GM20000 (cell line): ENCODE results near the gene LBX1.
A peak's percentile ranks its signal among the peaks of the same experiment; 100 is the strongest.

ENCODE experiments used
- DNase-seq: peaks from one replicate; pipeline ENCODE4 v3.0.0; 2012; ENCODE audit warnings: low spot score
- CTCF ChIP-seq: IDR thresholded peaks from 2 replicates; pipeline ENCODE4 v1.5.1; 2012; ENCODE audit warnings: mild to moderate bottlenecking, control low read depth; ENCODE audit errors: extremely low read depth, missing control alignments

LBX1 gene

GRCh38 chr10:101228153-101228965, 904 bp downstream of the LBX1 start:
- DNase-seq: peak; percentile 54
- TF ChIP-seq CTCF: no peak

- DNase-seq: peak; percentile 28
- no peak for TF ChIP-seq CTCF
Measured at GRCh38 chr10:101227429-101228152, 1.7 kb downstream of the LBX1 start.

- DNase-seq: peak; percentile 73
Measured at GRCh38 chr10:101226491-101227428, 2.5 kb downstream of the LBX1 start.

GRCh38 chr10:101225846-101226421, 3.3 kb downstream of the LBX1 start:
- TF ChIP-seq CTCF: no peak
- peak; percentile 36 for DNase-seq

More at GRCh38 chr10:101226491-101227428, 2.5 kb downstream of the LBX1 start:
- TF ChIP-seq CTCF: no peak

GRCh38 chr10:101224910-101225823, 4.1 kb downstream of the LBX1 start:
- TF ChIP-seq CTCF: no peak
- peak; percentile 58 for DNase-seq

GRCh38 chr10:101224060-101224909, 5.0 kb downstream of the LBX1 start:
- DNase-seq: peak; percentile 16
- TF ChIP-seq CTCF: no peak
